ENCODE results near the gene CA5A.
"Not testable (repeated sequence)": the region's sequence is repeated elsewhere in the genome, so short reads cannot be mapped to it uniquely, and the experiment has no call there.

The CA5A gene

GRCh38 chr16:87919681-87919994 lies 16.7 kb downstream of the CA5A start:
- no peak for DNase-seq

- DNase-seq, result no peak
These were observed 17.3 kb downstream of the CA5A start for GRCh38 chr16:87918866-87919680.

GRCh38 chr16:87918338-87918737 lies 18.0 kb downstream of the CA5A start:
- DNase-seq, result no peak

GRCh38 chr16:87917503-87917902 lies 18.8 kb downstream of the CA5A start:
- DNase-seq, result no peak

GRCh38 chr16:87914812-87915211 lies 21.5 kb downstream of the CA5A start:
- no peak for DNase-seq

GRCh38 chr16:87914021-87914725 lies 22.2 kb downstream of the CA5A start:
- DNase-seq, result not testable (repeated sequence)

GRCh38 chr16:87912691-87913090 lies 23.6 kb downstream of the CA5A start:
- DNase-seq, result not testable (repeated sequence)

- DNase-seq, result not testable (repeated sequence)
These were observed 25.1 kb downstream of the CA5A start for GRCh38 chr16:87911106-87911763.

GRCh38 chr16:87909203-87909935 lies 27.0 kb downstream of the CA5A start:
- DNase-seq, result not testable (repeated sequence)

- not testable (repeated sequence) for DNase-seq
These were observed 28.2 kb downstream of the CA5A start for GRCh38 chr16:87908101-87908500.

GRCh38 chr16:87905521-87905920 lies 30.8 kb downstream of the CA5A start:
- not testable (repeated sequence) for DNase-seq

GRCh38 chr16:87904963-87905362 lies 31.4 kb downstream of the CA5A start:
- not testable (repeated sequence) for DNase-seq

GRCh38 chr16:87900489-87900888 lies 35.8 kb downstream of the CA5A start:
- not testable (repeated sequence) for DNase-seq

- DNase-seq, result no peak
These were observed 38.5 kb downstream of the CA5A start for GRCh38 chr16:87897521-87898505.

- DNase-seq, result not testable (repeated sequence)
These were observed 39.3 kb downstream of the CA5A start for GRCh38 chr16:87896924-87897520.

GRCh38 chr16:87896176-87896890 lies 40.0 kb downstream of the CA5A start:
- DNase-seq, result not testable (repeated sequence)

GRCh38 chr16:87895641-87896141 lies 40.6 kb downstream of the CA5A start:
- DNase-seq, result no peak

- not testable (repeated sequence) for DNase-seq
These were observed 42.3 kb downstream of the CA5A start for GRCh38 chr16:87894005-87894404.

GRCh38 chr16:87891764-87892163 lies 44.6 kb downstream of the CA5A start:
- no peak for DNase-seq

- not testable (repeated sequence) for DNase-seq
These were observed 46.6 kb downstream of the CA5A start for GRCh38 chr16:87889762-87890161.

Data from NCI-H1048 (cell line).